Measurements from ENCODE around the gene TXLNB.

- no peak for TF ChIP-seq HDAC6 (IDR thresholded peaks at IDR 0.05; ENCODE audit: low read depth, low read length)
- TF ChIP-seq JUND (CRISPR knock-in tag; IDR thresholded peaks at IDR 0.05) = no peak
- no peak for TF ChIP-seq ZNF441 (CRISPR knock-in tag; IDR thresholded peaks at IDR 0.05; ENCODE audit: borderline replicate concordance)
- TF ChIP-seq TFE3 (CRISPR knock-in tag; IDR thresholded peaks at IDR 0.05) = no peak
- TF ChIP-seq RELA (CRISPR knock-in tag; IDR thresholded peaks at IDR 0.05) = no peak
- no peak for TF ChIP-seq ZNF530 (CRISPR knock-in tag; IDR thresholded peaks at IDR 0.05; ENCODE audit: low read depth)
- TF ChIP-seq ZNF574 (CRISPR knock-in tag; IDR thresholded peaks at IDR 0.05) = no peak
- no peak for TF ChIP-seq EZH2 (conservative IDR thresholded peaks at IDR 0.05; ENCODE audit: low read depth, low read length)
- no peak for TF ChIP-seq ZNF256 (CRISPR knock-in tag; conservative IDR thresholded peaks at IDR 0.05)
Observed at GRCh38 chr6:139277587-139277986, 14.2 kb downstream of the TXLNB start.

All from HepG2 (cell line).